HG02973 (cell line): ENCODE data around the gene CASQ2.
"Not testable (repeated sequence)": the region's sequence is repeated elsewhere in the genome, so short reads cannot be mapped to it uniquely, and the experiment has no call there.

ENCODE experiments used
- ATAC-seq: cut with Tn5 transposase; IDR thresholded peaks from one replicate; pipeline ENCODE4 v1.9.1; 2021; ENCODE audit warnings: moderate library complexity; ENCODE audit not compliant: unreplicated experiment

The CASQ2 gene

DNA sequence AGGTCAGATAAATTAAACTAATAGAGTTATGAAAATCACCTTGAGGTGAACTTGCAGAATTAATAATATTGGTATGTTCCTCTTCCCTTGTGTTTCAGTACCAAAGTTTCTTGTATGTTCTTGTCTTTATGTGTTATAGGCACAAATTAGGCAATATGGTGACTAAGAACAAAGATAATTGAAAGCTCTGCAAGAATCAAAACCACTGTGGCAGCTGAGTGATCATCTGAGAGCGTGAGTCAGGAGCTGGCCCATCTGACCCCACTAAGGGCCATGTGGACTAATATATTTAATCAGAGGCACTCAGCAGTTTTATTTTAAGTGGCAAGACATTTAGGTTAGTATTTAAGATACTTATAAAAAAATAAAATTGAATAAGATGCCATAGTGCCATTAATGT lies 12.8 kb upstream of the CASQ2 start:
- ATAC-seq: no peak

DNA sequence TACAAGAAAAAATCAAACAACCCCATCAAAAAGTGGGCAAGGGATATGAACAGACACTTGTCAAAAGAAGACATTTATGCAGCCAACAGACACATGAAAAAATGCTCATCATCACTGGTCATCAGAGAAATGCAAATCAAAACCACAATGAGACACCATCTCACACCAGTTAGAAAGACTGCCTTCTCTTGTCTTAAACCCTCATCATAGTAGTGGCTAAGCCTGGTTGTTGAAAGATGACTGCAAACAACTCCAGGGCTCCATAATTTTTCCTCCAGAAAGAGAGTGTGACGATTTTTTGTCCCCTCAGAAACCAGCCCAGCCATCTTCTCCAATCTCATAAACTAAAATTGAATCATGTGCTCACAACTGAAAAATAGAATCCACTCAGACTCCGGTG lies 12.1 kb upstream of the CASQ2 start:
- ATAC-seq: not testable (repeated sequence)

DNA sequence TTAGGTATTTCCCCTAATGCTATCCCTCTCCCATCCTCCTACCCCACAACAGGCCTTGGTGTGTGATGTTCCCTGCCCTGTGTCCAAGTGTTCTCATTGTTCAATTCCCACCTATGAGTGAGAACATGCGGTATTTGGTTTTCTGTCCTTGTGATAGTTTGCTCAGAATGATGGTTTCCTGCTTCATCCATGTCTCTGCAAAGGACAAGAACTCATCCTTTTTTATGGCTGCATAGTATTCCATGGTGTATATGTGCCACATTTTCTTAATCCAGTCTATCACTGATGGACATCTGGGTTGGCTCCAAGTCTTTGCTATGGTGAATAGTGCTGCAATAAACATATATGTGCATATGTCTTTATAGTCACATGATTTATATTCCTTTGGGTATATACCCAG lies 10.6 kb upstream of the CASQ2 start:
- ATAC-seq: not testable (repeated sequence)

DNA sequence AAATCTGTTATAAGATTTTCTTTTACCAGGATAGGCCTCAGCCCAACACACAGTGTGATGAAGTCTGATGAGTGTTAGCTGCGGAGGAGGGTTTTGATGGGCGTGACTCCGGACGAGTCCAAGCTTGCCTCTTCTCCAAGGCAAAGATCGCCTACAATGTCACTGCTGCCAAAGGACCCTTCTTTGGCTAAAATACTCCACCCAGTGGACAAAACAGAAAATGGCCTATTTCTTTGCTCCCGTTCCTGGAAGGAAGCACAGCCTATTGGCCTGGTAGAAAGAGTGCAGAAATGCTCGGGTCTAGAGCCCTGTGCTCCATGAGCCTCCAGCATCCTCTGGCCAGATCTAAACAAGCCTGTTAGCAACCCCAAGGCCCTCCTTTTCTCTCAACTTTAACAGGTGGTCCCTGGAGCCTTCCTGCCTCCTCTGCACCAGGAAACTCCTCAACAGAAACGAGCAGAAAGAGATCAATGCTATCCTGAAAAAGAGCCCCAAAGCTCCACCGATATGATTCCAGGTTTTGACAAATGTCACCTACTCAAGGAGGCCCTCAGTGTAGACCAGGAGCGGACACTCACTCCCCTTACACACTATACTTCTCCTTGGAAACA lies 3.4 kb upstream of the CASQ2 start:
- ATAC-seq: peak; percentile 79

DNA sequence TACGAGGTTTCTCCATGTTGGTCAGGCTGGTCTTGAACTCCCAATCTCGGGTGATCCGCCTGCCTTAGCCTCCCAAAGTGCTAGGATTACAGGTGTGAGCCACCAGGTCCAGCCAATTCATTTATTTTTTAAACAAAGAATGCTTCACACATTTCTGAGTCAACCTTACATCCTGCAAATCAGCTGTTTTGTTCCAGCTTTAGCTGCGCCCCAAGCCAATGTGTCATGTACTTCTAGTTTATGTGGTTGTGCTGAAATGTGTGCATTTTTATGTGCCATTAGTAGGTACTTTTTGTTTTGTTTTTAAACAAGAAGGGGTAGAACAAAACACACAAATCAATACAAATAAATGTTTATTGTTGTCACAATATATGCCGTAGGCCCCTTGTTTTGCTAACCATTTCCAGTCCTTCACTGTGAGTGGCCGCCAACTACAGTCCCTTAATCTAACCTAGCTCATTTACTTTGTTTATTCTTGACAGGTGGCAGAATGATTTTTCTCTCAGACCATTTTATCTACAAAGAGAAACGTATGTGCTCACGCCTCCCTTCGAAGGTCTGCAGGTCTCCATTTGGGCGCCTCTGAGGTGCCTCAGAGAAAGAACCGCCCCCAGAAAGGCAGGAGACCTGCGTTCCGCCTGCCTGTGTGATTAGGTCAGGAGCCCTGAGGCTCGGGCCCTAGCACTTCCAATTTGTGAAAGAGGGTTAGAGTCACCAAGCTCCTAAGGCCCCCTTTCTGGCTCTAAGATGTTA lies 2.8 kb upstream of the CASQ2 start:
- peak; percentile 16 for ATAC-seq

DNA sequence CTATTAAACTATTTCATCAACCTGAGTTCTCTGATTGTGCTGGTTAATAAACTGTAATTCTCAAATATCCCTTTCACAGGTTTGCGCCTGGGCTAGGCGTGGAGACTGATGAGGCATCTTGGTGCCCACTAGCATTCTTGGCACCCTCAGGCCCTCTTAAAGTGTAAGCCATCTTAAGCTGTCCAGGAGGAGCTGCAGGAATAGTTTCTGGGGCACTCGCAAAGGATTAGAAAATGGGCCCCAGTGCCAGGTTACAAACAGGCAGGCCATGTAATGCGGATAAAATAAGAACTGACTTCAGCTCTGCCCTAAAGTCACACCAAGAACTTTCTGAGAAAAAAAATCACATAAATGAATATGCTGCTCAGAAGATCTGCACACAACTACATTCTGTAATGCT lies 1.1 kb downstream of the CASQ2 start:
- ATAC-seq: no peak

DNA sequence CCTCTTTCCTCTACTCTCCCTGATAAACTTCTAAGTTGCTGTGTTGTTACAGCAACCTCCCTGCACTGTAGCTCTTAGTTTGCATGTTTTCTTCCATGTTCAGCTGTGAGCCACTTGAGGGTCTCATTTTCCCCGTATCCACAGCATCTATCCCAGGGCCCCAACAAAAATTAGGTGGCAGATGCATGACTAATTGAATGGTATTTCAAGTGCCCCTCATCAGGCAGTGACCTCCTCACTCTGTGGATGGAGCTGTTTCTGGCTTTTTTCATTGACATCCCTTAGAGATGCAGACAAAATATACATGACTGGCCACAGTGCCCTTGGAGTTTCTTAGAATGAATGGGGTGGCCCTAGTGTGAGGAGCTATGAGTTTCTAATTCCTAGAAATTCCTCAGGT lies 3.4 kb downstream of the CASQ2 start:
- no peak for ATAC-seq

DNA sequence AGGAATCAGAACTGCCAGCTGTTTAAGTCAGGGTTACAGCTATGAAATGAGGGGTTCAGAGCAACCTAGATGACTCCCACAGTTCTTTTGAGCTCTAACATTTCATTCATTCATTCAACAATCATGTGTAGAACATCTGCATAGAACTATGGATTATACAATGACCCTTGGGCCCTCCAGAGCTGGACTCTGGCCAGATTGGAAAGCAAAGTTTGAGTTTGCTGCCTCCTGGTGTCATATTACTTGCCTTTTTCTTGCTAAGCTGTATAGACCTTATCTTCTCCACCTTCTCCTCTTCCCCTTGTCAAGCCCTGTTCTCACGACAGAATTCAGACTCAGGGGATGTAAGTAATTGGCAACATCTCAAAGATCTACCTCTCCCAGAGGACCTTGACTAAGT lies 4.0 kb downstream of the CASQ2 start:
- no peak for ATAC-seq

DNA sequence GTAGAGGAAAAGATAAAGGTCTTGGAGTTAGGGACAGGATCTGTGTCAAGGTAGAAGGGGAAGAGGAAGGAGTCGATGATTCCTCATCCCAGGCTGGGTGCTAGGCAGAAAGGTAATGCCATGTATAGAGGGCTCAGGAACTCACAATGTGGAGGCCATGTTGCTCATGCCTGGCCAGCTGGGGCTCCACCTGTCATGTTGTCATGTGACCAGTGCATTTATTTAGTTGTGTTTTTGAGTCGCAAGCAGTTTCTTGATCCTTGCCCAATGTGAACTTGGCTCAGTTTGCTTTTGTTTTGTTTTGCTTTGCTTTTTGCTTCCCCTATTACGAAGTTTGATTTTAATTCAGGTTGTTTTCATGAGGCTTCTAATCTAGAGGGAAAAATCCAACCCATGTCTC lies 5.7 kb downstream of the CASQ2 start:
- no peak for ATAC-seq

DNA sequence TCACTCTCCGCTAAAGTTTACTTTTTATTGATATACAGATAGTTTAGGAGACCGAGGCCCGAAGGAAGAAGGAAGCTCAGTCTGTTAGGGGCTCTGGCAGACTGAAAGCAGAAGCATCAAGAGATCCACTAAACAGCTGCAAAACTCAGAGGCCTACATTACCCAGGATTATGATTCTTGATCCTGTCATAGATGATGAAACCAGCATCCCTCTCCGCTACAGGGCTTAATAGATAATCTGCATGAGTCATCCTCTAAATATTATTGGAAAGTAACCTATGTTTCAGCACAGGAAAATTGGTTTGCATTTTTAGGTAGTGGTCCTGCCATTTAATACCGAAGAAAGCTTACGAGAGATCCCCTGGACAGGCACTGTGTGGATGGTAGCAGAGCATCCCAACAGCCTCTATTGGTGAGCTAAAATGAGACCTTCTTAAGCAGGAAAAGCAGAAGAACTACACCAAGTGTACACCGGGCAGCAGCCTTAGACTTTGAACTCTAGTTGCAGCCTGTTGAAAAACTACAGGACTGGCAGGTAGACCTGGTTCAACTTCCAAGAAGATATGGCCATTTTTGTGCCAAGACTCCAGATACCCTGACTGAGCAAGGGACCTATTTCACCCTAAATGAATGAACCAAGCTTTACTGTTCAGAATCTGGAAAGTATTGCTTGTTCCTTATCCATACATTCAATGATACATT lies 6.8 kb downstream of the CASQ2 start:
- ATAC-seq: no peak

DNA sequence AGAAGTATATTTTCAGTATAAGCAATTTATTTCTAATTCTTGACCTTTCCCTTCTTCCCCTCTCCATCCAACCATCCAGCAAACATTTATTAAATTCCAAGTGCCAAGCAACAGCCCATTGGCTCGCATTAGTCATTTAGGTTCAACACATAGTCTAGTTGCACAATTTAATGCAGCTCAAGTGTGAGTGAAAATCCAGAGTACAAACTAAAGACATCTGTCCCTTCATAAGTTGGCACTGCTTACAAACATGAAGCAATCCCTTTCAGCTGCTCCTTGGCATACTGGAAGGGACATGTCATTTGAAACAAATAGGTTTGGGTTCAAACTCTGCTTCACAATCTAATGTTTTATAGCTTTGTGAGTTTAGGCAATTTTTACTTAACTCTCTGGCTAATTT lies 10.7 kb downstream of the CASQ2 start:
- no peak for ATAC-seq

DNA sequence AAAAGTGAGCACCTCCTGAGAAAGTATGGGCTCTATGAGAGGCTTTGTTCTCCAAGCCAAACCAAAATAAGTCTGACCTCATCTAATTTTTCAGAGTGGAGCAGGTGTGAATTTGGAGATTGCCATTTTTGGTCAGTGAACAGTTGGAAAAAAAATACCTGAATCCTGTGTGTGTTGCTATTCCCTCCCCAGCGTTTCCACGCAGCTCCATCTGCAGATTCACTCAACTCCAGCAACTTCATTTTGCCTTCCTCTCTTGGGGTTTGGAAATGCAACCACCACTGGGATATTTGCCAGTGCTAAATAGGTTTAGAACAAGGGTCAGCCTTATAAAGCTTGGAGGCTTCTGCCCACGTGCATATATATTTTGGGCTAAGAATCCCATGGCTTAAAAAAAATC lies 11.2 kb downstream of the CASQ2 start:
- no peak for ATAC-seq

DNA sequence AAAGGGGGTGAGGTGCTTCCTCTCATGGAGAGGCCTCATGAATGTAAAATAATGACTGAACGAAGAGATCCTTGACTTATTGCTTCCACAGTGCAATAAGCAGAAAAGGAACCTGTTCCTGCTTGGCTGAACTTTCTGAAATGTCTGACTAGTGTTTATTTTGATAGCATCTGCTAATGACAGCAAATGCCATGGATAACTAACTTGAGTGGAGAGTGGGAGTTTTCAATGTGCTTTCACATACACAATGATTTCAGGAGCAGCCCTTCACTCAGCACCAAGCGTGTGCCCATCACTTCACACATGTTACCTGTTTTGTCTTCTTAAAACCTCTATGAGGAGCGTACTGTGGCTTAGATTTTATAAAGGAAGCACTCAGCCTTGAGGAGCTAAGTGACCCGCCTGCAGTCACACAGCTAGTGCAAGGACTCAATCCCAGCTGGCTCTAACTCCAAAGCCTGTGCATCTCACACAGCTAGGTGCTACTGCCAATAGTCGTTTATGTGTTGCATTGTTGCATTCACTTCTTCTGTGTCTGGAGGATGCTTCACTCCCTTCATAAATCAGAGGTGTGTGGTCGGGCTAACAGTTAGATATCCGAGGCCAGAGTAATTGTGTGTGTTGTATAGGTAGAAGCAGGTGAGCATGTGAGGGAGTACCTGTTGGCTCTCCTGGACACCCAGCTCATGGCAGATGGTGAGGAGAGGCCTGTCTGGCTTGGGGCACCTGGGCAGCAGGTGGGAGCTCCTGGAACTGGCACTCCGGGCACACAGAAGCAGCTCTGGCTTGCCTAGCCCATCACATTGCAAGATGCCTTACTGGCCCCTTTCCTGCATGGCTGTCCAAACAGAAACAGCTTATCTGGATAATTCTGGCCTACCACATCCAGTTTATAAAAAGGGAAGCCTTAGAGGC lies 12.8 kb downstream of the CASQ2 start:
- no peak for ATAC-seq

DNA sequence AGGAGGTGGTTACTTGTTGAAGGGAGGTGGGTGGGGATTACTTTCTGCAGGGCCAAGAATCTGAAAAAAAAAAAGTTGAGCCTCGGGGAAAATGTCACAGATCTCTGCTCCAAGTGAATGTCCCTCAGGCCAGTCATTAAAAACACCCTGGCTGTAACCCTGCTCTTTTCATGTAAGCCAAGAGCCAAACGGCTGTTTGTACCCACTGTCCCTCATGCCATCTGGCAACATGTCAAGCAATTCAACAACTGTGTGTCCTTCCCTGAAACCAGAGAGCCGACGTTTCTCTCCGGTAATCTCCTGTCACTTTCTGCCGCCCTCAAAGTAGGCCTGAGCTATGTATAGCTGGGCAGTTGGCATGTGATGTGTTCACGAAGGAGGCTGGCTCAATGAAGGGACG lies 14.7 kb downstream of the CASQ2 start:
- no peak for ATAC-seq

DNA sequence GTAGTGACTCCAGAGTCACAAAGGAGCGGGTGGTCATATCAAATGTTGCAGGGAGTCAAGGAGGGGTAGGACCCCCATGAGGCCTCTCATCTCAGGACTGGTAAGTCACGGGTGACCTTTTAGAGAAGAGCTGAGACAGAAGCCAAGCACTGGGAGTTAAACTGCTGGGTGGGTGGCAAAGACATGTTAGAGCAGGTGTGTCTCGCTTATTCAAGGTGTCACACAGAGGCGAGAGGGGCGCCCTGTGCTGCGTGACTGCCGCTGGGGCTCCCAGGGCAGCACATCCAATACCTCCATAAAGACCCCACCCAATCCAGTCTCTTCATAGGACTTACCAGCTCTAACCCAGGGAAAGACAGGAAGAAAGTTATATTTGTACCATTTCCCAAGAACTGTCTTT lies 15.2 kb downstream of the CASQ2 start:
- ATAC-seq: no peak

DNA sequence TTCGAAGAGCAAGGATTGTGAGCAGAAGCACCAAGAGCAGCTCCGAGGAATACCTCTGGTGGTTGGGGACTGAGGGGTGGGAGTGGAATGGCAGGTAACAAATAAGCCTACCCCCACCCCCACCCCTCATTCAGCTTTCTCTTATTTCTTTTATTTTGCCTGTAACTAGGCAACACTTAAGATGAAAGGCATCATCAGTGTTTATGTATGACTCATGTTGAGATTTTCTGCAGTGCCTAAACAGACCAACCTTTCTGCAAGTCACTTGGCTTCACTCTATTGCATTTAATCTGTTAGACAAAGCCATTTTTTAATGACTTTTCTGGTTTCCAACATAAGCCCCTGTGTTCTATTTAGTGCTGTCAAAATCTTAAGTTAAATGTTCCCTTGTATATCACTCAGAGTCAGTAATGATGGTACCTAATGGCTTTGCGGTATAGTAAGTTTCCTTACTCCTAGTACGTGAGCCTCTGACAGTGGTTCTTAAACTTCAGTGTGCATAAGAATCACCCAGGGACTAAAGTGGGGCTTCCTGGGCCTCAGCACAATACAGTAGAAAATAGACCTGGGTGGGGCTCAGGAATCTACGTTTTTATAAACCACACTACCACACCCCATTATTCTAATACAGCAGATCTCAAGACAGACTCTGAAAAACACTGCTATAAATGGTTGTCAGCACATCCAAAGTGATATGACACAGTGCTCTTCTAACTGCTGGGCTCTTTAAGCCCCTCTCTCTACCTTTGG lies 19.9 kb downstream of the CASQ2 start:
- ATAC-seq: no peak

DNA sequence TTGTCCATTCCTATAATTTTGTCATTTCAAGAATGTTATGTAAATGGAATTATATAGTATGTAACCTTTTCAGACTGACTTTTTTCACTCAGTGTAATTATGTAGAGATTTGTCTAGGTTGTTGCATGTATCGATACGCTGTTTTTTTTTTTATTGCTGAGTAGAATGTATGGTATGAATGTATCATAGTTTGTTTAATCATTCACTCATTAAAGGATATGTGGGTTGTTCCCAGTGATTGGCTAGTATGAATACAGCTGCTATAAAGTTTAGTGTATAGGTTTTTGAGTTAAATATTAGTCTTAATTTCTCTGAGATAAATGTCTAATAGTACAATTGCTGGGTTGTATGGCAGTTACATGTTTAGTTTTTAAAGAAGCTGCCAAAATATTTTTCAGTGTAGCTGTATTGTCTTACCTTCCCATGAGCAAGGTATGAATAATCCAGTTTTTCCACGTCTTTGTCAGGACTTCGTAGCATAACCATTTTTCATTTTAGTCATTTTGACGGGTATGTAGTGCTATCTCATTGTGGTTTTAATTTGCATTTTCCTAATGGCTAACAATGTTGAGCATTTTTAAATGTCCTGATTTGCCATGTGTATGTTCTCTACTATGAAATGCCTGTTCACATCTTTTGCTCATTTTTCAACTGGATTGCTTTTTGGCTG lies 22.4 kb downstream of the CASQ2 start:
- ATAC-seq: no peak

DNA sequence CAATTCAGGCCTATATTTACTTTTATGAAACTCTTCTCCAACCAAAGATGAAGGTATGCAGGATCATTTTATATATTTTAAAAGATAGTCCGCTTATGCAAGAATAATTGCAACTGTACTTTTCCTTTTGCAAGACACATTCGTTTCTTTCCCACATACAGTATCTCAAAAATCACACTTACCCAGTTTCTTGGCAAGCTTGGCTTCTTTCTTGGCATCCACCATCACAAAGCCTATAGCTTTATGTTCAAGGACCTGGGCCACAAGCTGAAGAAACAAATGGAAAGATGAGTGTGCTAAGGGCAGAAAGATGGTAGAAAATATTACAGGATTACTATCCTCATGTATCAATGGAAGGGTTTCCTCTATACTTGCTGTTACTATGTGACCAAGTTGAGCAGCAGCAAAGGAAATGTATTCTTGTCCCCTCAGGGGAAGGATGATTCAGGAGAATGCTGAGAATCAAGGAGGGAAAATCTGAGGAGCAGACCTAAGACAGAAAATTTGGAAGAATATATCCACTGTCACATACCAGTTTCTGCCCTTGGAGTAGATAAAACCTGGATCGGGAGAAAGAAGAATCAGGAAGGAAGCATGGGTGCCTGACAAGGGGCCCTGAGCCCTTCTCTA lies 23.8 kb downstream of the CASQ2 start:
- ATAC-seq: no peak

DNA sequence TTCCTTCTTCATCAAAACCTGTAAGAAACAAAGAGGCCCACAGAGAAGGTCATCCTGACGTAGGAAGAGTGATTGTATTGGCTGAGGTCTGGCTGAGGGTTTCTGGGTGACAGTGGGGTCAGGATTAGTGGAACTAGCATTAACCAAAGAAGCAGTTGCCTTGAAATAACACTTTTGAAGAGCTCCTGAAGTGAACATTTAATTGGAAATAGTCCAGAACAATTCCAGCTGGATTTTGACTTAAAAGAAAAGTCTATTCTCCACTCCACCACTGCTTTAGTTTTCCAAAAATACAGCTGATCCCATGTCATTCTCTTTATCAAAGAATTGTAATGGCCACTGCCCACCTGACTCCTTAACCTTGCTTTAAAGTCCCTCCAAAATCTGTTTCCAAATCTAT lies 27.7 kb downstream of the CASQ2 start:
- no peak for ATAC-seq

DNA sequence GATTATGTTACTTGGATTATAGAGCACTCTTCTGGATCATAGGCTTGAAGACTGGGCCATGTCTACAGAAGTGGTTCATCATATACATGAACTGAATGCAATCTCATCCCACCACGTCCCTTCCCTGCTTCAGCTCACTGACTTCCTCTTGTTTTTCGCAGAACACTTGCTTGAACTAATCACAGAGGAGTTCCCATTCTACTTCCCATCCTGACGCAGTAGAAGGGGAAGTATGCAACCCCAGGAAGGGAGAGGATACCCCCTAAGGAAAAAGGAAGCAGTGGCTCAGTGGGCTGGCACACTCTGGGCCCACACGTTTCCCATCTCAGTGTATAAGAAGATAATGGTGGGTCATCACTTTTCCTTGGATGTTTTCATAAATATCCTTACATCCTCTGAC lies 36.2 kb downstream of the CASQ2 start:
- no peak for ATAC-seq
